Activated naive CD4-positive, alpha-beta T cell treated with anti-CD3 and anti-CD28 coated beads, Interleukin-2, amount 50 U/mL, for 24 hours (primary cell): ENCODE measurements around the gene FMC1.

Experiments
- H3K27ac Mint-ChIP-seq: one replicate; pipeline ENCODE4 v1.8.0; 2021; ENCODE audit warnings: mild to moderate bottlenecking, mixed read lengths
- H3K27me3 Mint-ChIP-seq: one replicate; pipeline ENCODE4 v1.8.0; 2021; ENCODE audit warnings: mixed read lengths
- H3K36me3 Mint-ChIP-seq: one replicate; pipeline ENCODE4 v1.8.0; 2021; ENCODE audit warnings: mixed read lengths
- H3K4me1 Mint-ChIP-seq: one replicate; pipeline ENCODE4 v1.8.0; 2021; ENCODE audit warnings: mixed read lengths
- H3K4me3 Mint-ChIP-seq: one replicate; pipeline ENCODE4 v1.8.0; 2021; ENCODE audit warnings: mild to moderate bottlenecking, mixed read lengths
- H3K9me3 Mint-ChIP-seq: one replicate; pipeline ENCODE4 v1.8.0; 2021; ENCODE audit warnings: mixed read lengths

The FMC1 gene

GRCh38 chr7:139359366-139360209, 18.5 kb downstream of the FMC1 start, which contains the start of gene LUC7L2:
TSS of gene LUC7L2 (plus strand) at chr7:139359894. CDS start at chr7:139360262, 368 bp downstream.
- H3K36me3 Mint-ChIP-seq = peaks cover 6% of the 10 kb centered on the region
- H3K4me1 Mint-ChIP-seq = peaks cover 46% of the 10 kb centered on the region
- H3K9me3 Mint-ChIP-seq = no peaks in the 10 kb centered on the region
- peak within 1 kb of the TSS; percentile 94 for H3K4me3 Mint-ChIP-seq
- no peaks in the 10 kb centered on the region for H3K27me3 Mint-ChIP-seq
- peak within 1 kb of the TSS; percentile 99 for H3K27ac Mint-ChIP-seq

- Mint-ChIP-seq H3K27me3 (no peaks in the 10 kb centered on the region), H3K9me3 (no peaks in the 10 kb centered on the region), H3K4me3 (peak overlapping the region; percentile 94), H3K4me1 (peaks cover 54% of the 10 kb centered on the region), H3K36me3 (peaks cover 11% of the 10 kb centered on the region), H3K27ac (peak overlapping the region; percentile 99)
Observed at GRCh38 chr7:139360210-139360947, 19.2 kb downstream of the FMC1 start.

GRCh38 chr7:139360948-139361307, 19.8 kb downstream of the FMC1 start:
- Mint-ChIP-seq H3K9me3 (no peaks in the 10 kb centered on the region), H3K4me1 (peaks cover 55% of the 10 kb centered on the region), H3K27ac (peak overlapping the region; percentile 99), H3K27me3 (no peaks in the 10 kb centered on the region), H3K4me3 (peak overlapping the region; percentile 94), H3K36me3 (peaks cover 10% of the 10 kb centered on the region)

GRCh38 chr7:139361523-139361922, 20.4 kb downstream of the FMC1 start:
- Mint-ChIP-seq H3K4me3 (peak overlapping the region; percentile 94), H3K27me3 (no peaks in the 10 kb centered on the region), H3K9me3 (no peaks in the 10 kb centered on the region), H3K27ac (peak overlapping the region; percentile 99), H3K36me3 (peaks cover 10% of the 10 kb centered on the region), H3K4me1 (peaks cover 55% of the 10 kb centered on the region)

GRCh38 chr7:139362302-139362701, 21.2 kb downstream of the FMC1 start:
- Mint-ChIP-seq H3K36me3 (peaks cover 10% of the 10 kb centered on the region), H3K9me3 (no peaks in the 10 kb centered on the region), H3K27me3 (no peaks in the 10 kb centered on the region), H3K27ac (peak overlapping the region; percentile 66), H3K4me1 (peaks cover 49% of the 10 kb centered on the region), H3K4me3 (peak overlapping the region; percentile 81)

GRCh38 chr7:139362981-139363380, 21.8 kb downstream of the FMC1 start:
- H3K27ac Mint-ChIP-seq = peak overlapping the region; percentile 66
- no peaks in the 10 kb centered on the region for H3K9me3 Mint-ChIP-seq
- H3K4me3 Mint-ChIP-seq = peak overlapping the region; percentile 81
- H3K27me3 Mint-ChIP-seq = no peaks in the 10 kb centered on the region
- peaks cover 53% of the 10 kb centered on the region for H3K4me1 Mint-ChIP-seq
- peaks cover 13% of the 10 kb centered on the region for H3K36me3 Mint-ChIP-seq

GRCh38 chr7:139365336-139365735, 24.2 kb downstream of the FMC1 start:
- Mint-ChIP-seq H3K27ac (peak overlapping the region; percentile 63), H3K36me3 (peaks cover 19% of the 10 kb centered on the region), H3K4me1 (peaks cover 64% of the 10 kb centered on the region), H3K4me3 (no peak overlapping the region), H3K9me3 (no peaks in the 10 kb centered on the region), H3K27me3 (no peaks in the 10 kb centered on the region)

GRCh38 chr7:139366400-139366799, 25.3 kb downstream of the FMC1 start:
- peaks cover 72% of the 10 kb centered on the region for H3K4me1 Mint-ChIP-seq
- H3K4me3 Mint-ChIP-seq = peak overlapping the region; percentile 15
- no peak overlapping the region for H3K27ac Mint-ChIP-seq
- peaks cover 20% of the 10 kb centered on the region for H3K36me3 Mint-ChIP-seq
- H3K27me3 Mint-ChIP-seq = no peaks in the 10 kb centered on the region
- H3K9me3 Mint-ChIP-seq = no peaks in the 10 kb centered on the region

- H3K27me3 Mint-ChIP-seq = no peaks in the 10 kb centered on the region
- H3K9me3 Mint-ChIP-seq = no peaks in the 10 kb centered on the region
- H3K4me1 Mint-ChIP-seq = peaks cover 76% of the 10 kb centered on the region
- peak overlapping the region; percentile 33 for H3K4me3 Mint-ChIP-seq
- H3K36me3 Mint-ChIP-seq = peaks cover 19% of the 10 kb centered on the region
- peak overlapping the region; percentile 74 for H3K27ac Mint-ChIP-seq
Observed at GRCh38 chr7:139367438-139368155, 26.5 kb downstream of the FMC1 start.

GRCh38 chr7:139370301-139370942, 29.3 kb downstream of the FMC1 start:
- peak overlapping the region; percentile 39 for H3K4me3 Mint-ChIP-seq
- no peaks in the 10 kb centered on the region for H3K9me3 Mint-ChIP-seq
- peaks cover 74% of the 10 kb centered on the region for H3K4me1 Mint-ChIP-seq
- H3K36me3 Mint-ChIP-seq = peaks cover 13% of the 10 kb centered on the region
- no peaks in the 10 kb centered on the region for H3K27me3 Mint-ChIP-seq
- peak overlapping the region; percentile 84 for H3K27ac Mint-ChIP-seq

- Mint-ChIP-seq H3K36me3 (peaks cover 11% of the 10 kb centered on the region), H3K4me3 (peak overlapping the region; percentile 39), H3K9me3 (no peaks in the 10 kb centered on the region), H3K27me3 (no peaks in the 10 kb centered on the region), H3K4me1 (peaks cover 75% of the 10 kb centered on the region), H3K27ac (peak overlapping the region; percentile 84)
Observed at GRCh38 chr7:139370943-139371313, 29.8 kb downstream of the FMC1 start.

- no peak overlapping the region for H3K4me3 Mint-ChIP-seq
- H3K36me3 Mint-ChIP-seq = peaks cover 9% of the 10 kb centered on the region
- no peak overlapping the region for H3K27ac Mint-ChIP-seq
- no peaks in the 10 kb centered on the region for H3K9me3 Mint-ChIP-seq
- no peaks in the 10 kb centered on the region for H3K27me3 Mint-ChIP-seq
- H3K4me1 Mint-ChIP-seq = peaks cover 66% of the 10 kb centered on the region
Observed at GRCh38 chr7:139374246-139374645, 33.1 kb downstream of the FMC1 start.

- Mint-ChIP-seq H3K4me3 (no peak overlapping the region), H3K27me3 (no peaks in the 10 kb centered on the region), H3K27ac (no peak overlapping the region), H3K9me3 (no peaks in the 10 kb centered on the region), H3K36me3 (peaks cover 6% of the 10 kb centered on the region), H3K4me1 (peaks cover 6% of the 10 kb centered on the region)
Observed at GRCh38 chr7:139382439-139382838, 41.3 kb downstream of the FMC1 start.

GRCh38 chr7:139384611-139385010, 43.5 kb downstream of the FMC1 start:
- H3K27ac Mint-ChIP-seq = no peak overlapping the region
- H3K4me1 Mint-ChIP-seq = peaks cover 24% of the 10 kb centered on the region
- H3K9me3 Mint-ChIP-seq = no peaks in the 10 kb centered on the region
- H3K27me3 Mint-ChIP-seq = no peaks in the 10 kb centered on the region
- no peak overlapping the region for H3K4me3 Mint-ChIP-seq
- peaks cover 17% of the 10 kb centered on the region for H3K36me3 Mint-ChIP-seq

GRCh38 chr7:139387594-139387993, 46.5 kb downstream of the FMC1 start:
- Mint-ChIP-seq H3K27me3 (no peaks in the 10 kb centered on the region), H3K36me3 (peaks cover 15% of the 10 kb centered on the region), H3K27ac (no peak overlapping the region), H3K4me1 (peaks cover 26% of the 10 kb centered on the region), H3K9me3 (no peaks in the 10 kb centered on the region), H3K4me3 (no peak overlapping the region)
